H9 (cell line): ENCODE measurements around the gene IGSF3. TPM values are rescaled to one million over a fixed set of nuclear protein-coding genes. Genes with fewer than 3 reads are reported as not detected.

Experiments
- DNase-seq: peaks from one replicate; pipeline ENCODE4 v3.0.0-alpha.2; 2017
- H2AFZ ChIP-seq: one replicate; pipeline ENCODE4 v1.6.1; 2013; ENCODE audit warnings: mild to moderate bottlenecking, low read length, control low read depth, moderate library complexity
- H2AK5ac ChIP-seq: 2 replicates; pipeline ENCODE4 v1.6.1; 2013; ENCODE audit warnings: low read length, control low read depth, mixed read lengths; ENCODE audit not compliant: insufficient read length
- H2BK120ac ChIP-seq: one replicate; pipeline ENCODE4 v1.6.1; 2013; ENCODE audit warnings: low read depth, mild to moderate bottlenecking, low read length, control low read depth, inconsistent platforms; ENCODE audit not compliant: poor library complexity, severe bottlenecking
- H2BK12ac ChIP-seq: 2 replicates; pipeline ENCODE4 v1.6.1; 2013; ENCODE audit warnings: low read length, control low read depth, mixed read lengths, low read depth; ENCODE audit not compliant: insufficient read length
- H2BK15ac ChIP-seq: 2 replicates; pipeline ENCODE4 v1.6.1; 2013; ENCODE audit warnings: low read depth, low read length, control low read depth
- H2BK20ac ChIP-seq: one replicate; pipeline ENCODE4 v1.6.1; 2013; ENCODE audit warnings: low read depth, mild to moderate bottlenecking, low read length, control low read depth, inconsistent platforms; ENCODE audit not compliant: poor library complexity, severe bottlenecking
- H2BK5ac ChIP-seq: 2 replicates; pipeline ENCODE4 v1.6.1; 2013; ENCODE audit warnings: low read length, control low read depth, mixed read lengths; ENCODE audit not compliant: insufficient read length
- H3K14ac ChIP-seq: 2 replicates; pipeline ENCODE4 v1.6.1; 2013; ENCODE audit warnings: low read length, control low read depth; ENCODE audit not compliant: insufficient read depth
- H3K18ac ChIP-seq: 2 replicates; pipeline ENCODE4 v1.6.1; 2013; ENCODE audit warnings: low read depth, mild to moderate bottlenecking, mixed read lengths, low read length, control low read depth; ENCODE audit not compliant: insufficient read length
- H3K23ac ChIP-seq: 2 replicates; pipeline ENCODE4 v1.6.1; 2013; ENCODE audit warnings: low read length, control low read depth, mixed read lengths, low read depth; ENCODE audit not compliant: insufficient read length
- H3K23me2 ChIP-seq: 2 replicates; pipeline ENCODE4 v1.6.1; 2013; ENCODE audit warnings: low read depth, mild to moderate bottlenecking, mixed read lengths, low read length, control low read depth; ENCODE audit not compliant: insufficient read length, poor library complexity, severe bottlenecking
- H3K27ac ChIP-seq: 2 replicates; pipeline ENCODE4 v1.5.1; 2013; ENCODE audit warnings: low read length, control low read depth, mixed read lengths, low read depth; ENCODE audit not compliant: insufficient read length
- H3K27me3 ChIP-seq: 2 replicates; pipeline ENCODE4 v1.6.1; 2013; ENCODE audit warnings: low read length, control low read depth, inconsistent platforms; ENCODE audit not compliant: insufficient read depth
- H3K4ac ChIP-seq: 2 replicates; pipeline ENCODE4 v1.6.1; 2013; ENCODE audit warnings: low read depth, mild to moderate bottlenecking, control low read depth, inconsistent platforms, low read length, moderate library complexity
- H3K4me1 ChIP-seq: 2 replicates; pipeline ENCODE4 v1.6.1; 2013; ENCODE audit warnings: low read length, control low read depth, inconsistent platforms; ENCODE audit not compliant: insufficient read depth
- H3K4me2 ChIP-seq: 2 replicates; pipeline ENCODE4 v1.6.1; 2013; ENCODE audit warnings: low read length, control low read depth, mixed read lengths; ENCODE audit not compliant: insufficient read length, insufficient read depth
- H3K56ac ChIP-seq: 2 replicates; pipeline ENCODE4 v1.6.1; 2013; ENCODE audit warnings: low read depth, mild to moderate bottlenecking, mixed read lengths, low read length, control low read depth; ENCODE audit not compliant: insufficient read length
- H3K79me1 ChIP-seq: 2 replicates; pipeline ENCODE4 v1.6.1; 2013; ENCODE audit warnings: low read depth, mild to moderate bottlenecking, moderate library complexity, low read length, control low read depth, inconsistent platforms; ENCODE audit not compliant: insufficient read depth, poor library complexity, severe bottlenecking
- H3K79me2 ChIP-seq: 2 replicates; pipeline ENCODE4 v1.6.1; 2013; ENCODE audit warnings: low read length, control low read depth, inconsistent platforms; ENCODE audit not compliant: insufficient read depth
- H3K9ac ChIP-seq: 2 replicates; pipeline ENCODE4 v1.6.1; 2013; ENCODE audit warnings: low read length, control low read depth, mixed read lengths; ENCODE audit not compliant: insufficient read length; ENCODE audit errors: extremely low read depth
- H3K9me3 ChIP-seq: one replicate; pipeline ENCODE4 v1.6.1; 2013; ENCODE audit warnings: low read depth, low read length, inconsistent platforms; ENCODE audit not compliant: control insufficient read depth
- H3T11ph ChIP-seq: one replicate; pipeline ENCODE4 v1.6.1; 2013; ENCODE audit warnings: mild to moderate bottlenecking, low read length, control low read depth, inconsistent platforms
- H4K20me1 ChIP-seq: one replicate; pipeline ENCODE4 v1.6.1; 2013; ENCODE audit not compliant: control insufficient read depth, insufficient read length, insufficient read depth
- H4K5ac ChIP-seq: 2 replicates; pipeline ENCODE4 v1.6.1; 2013; ENCODE audit warnings: low read depth, mild to moderate bottlenecking, mixed read lengths, low read length, control low read depth; ENCODE audit not compliant: insufficient read length
- H4K8ac ChIP-seq: replicated peaks from 2 replicates; pipeline ENCODE4 v1.6.1; 2013; ENCODE audit warnings: low read length, control low read depth, mixed read lengths, low read depth; ENCODE audit not compliant: insufficient read length
- H4K91ac ChIP-seq: 2 replicates; pipeline ENCODE4 v1.6.1; 2013; ENCODE audit warnings: low read depth, mild to moderate bottlenecking, moderate library complexity, mixed read lengths, low read length, control low read depth; ENCODE audit not compliant: insufficient read length
- H3K27ac Mint-ChIP-seq, 3 experiments: 2 replicates in 2 of 3; 3 replicates in 1 of 3; pipeline ENCODE4 v1.8.0; 2020 to 2021; ENCODE audit warnings: mixed read lengths in 3 of 3, mild to moderate bottlenecking in 1 of 3, moderate library complexity in 1 of 3
- H3K27me3 Mint-ChIP-seq: 2 replicates; pipeline ENCODE4 v1.8.0; 2021; ENCODE audit warnings: low read depth, mild to moderate bottlenecking, moderate library complexity, mixed read lengths
- H3K36me3 Mint-ChIP-seq, 3 experiments: 2 replicates in 2 of 3; 3 replicates in 1 of 3; pipeline ENCODE4 v1.8.0; 2020 to 2021; ENCODE audit warnings: low read depth in 3 of 3, mixed read lengths in 3 of 3; ENCODE audit not compliant: insufficient read depth in 1 of 3
- H3K4me1 Mint-ChIP-seq, 2 experiments: 2 replicates each; pipeline ENCODE4 v1.8.0; 2020; ENCODE audit warnings: mixed read lengths in 2 of 2
- H3K4me3 Mint-ChIP-seq, 2 experiments: 2 replicates in 1 of 2; 3 replicates in 1 of 2; pipeline ENCODE4 v1.8.0; 2020 to 2021; ENCODE audit warnings: mild to moderate bottlenecking in 2 of 2, mixed read lengths in 2 of 2, moderate library complexity in 1 of 2
- H3K9me3 Mint-ChIP-seq, 2 experiments: 2 replicates in 1 of 2; 3 replicates in 1 of 2; pipeline ENCODE4 v1.8.0; 2020; ENCODE audit warnings: mild to moderate bottlenecking in 2 of 2, mixed read lengths in 2 of 2, moderate library complexity in 1 of 2
- CTCF ChIP-seq: fragments of 200-600 bp; sonication (generic); conservative IDR thresholded peaks from 3 replicates; pipeline ENCODE4 v1.8.0; 2021; ENCODE audit warnings: antibody characterized with exemption, mild to moderate bottlenecking
- WGBS: extraction: QIAGEN DNeasy Blood & Tissue Kit; methylation state at CpG from one replicate; pipeline ENCODE4 v1.1.7; 2013; ENCODE audit warnings: missing lambda C conversion rate, low lambda C conversion rate, mixed read lengths; ENCODE audit not compliant: insufficient read length; ENCODE audit errors: extremely low coverage; 5-methylcytosine and 5-hydroxymethylcytosine counted together
- total RNA-seq: library from RNA; stranded (reverse); gene quantifications from 2 replicates; pipeline ENCODE4 v1.2.1, GENCODE V29; 2021

Gene IGSF3
- total RNA-seq, 1 experiment from 2014 or later, result 19.1 TPM

GRCh38 chr1:116664366-116664977 lies 3.1 kb downstream of the IGSF3 start:
- Histone ChIP-seq H2BK15ac (no peak overlapping the region), H2BK12ac (no peak overlapping the region), H3K23ac (no peak overlapping the region), H3K9ac (no peak overlapping the region), H3K4me2 (no peak overlapping the region), H3K79me1 (no peaks in the 10 kb centered on the region), H4K8ac (no peak overlapping the region), H3T11ph (no peak overlapping the region), H3K14ac (no peak overlapping the region), H2BK5ac (no peak overlapping the region), H2AK5ac (no peak overlapping the region), H4K5ac (no peak overlapping the region), H3K4ac (no peak overlapping the region), H3K9me3 (no peaks in the 10 kb centered on the region), H2AFZ (no peak overlapping the region), H3K23me2 (peaks cover 11% of the 10 kb centered on the region), H3K18ac (no peak overlapping the region), H3K4me1 (no peaks in the 10 kb centered on the region), H4K20me1 (no peaks in the 10 kb centered on the region), H3K27ac (no peak overlapping the region), H3K79me2 (0 out of 2 replicates have a peak, but pooled peaks cover 1% of the 10 kb centered on the region), H3K56ac (no peak overlapping the region), H2BK20ac (no peak overlapping the region), H3K27me3 (no peaks in the 10 kb centered on the region; the same call in 1 of the 2 replicates), H2BK120ac (no peak overlapping the region), H4K91ac (no peak overlapping the region)
- peaks cover 29 to 33% of the 10 kb centered on the region in 2 experiments for H3K4me1 Mint-ChIP-seq
- H3K27me3 Mint-ChIP-seq, result peaks cover 24% of the 10 kb centered on the region
- DNase-seq, result no peak
- peaks cover 3 to 8% (median 5%) of the 10 kb centered on the region in 3 experiments; a peak in 6 of 7 replicates for H3K36me3 Mint-ChIP-seq
- H3K27ac Mint-ChIP-seq, result no peak overlapping the region
- no peak overlapping the region; a peak in 1 of 5 replicates for H3K4me3 Mint-ChIP-seq
- no CpG with 5 or more reads among the region's 5 CpGs for WGBS
- no peak for TF ChIP-seq CTCF
- no peaks in the 10 kb centered on the region for H3K9me3 Mint-ChIP-seq
